H1 (cell line): ENCODE results near the gene IL3. TPM values are rescaled to one million over a fixed set of nuclear protein-coding genes. Genes with fewer than 3 reads are reported as not detected.

Source experiments
- CTCF ChIA-PET: fragments of 300-600 bp; sonication (Branson Sonifier 250); formaldehyde crosslinking; loops from one replicate; lab custom pipeline; 2021; ENCODE audit not compliant: partially characterized antibody; lab: Charles Lee
- POLR2A ChIA-PET: fragments of 300-600 bp; sonication (Branson Sonifier 250); formaldehyde crosslinking; loops from one replicate; lab custom pipeline; 2021; ENCODE audit warnings: inconsistent platforms; ENCODE audit not compliant: partially characterized antibody; lab: Charles Lee
- DNase-seq, 2 experiments: peaks; one replicate each; pipeline versions ENCODE4 v3.0.0 to v3.0.0-alpha.2; 2010 to 2022; ENCODE audit warnings: low spot score in 2 of 2, low read depth in 1 of 2, mixed read lengths in 1 of 2
- FAIRE-seq: peaks from 2 replicates; lab custom pipeline; 2011; peaks lifted over from hg19 to GRCh38; lab: Jason Lieb, UNC
- H2AFZ ChIP-seq: 2 replicates; pipeline ENCODE4 v1.8.1; 2012; ENCODE audit warnings: low read length, inconsistent platforms
- H2AK5ac ChIP-seq: 2 replicates; pipeline ENCODE4 v1.6.1; 2013; ENCODE audit warnings: low read depth, low read length
- H2BK120ac ChIP-seq: replicated peaks from 2 replicates; pipeline ENCODE3; 2013; ENCODE audit warnings: low read depth, low read length, inconsistent platforms
- H2BK12ac ChIP-seq: 2 replicates; pipeline ENCODE4 v1.6.1; 2013; ENCODE audit warnings: low read depth, low read length
- H2BK15ac ChIP-seq: 2 replicates; pipeline ENCODE4 v1.6.1; 2013; ENCODE audit warnings: low read length
- H2BK20ac ChIP-seq: 2 replicates; pipeline ENCODE4 v1.6.1; 2013; ENCODE audit warnings: low read length
- H2BK5ac ChIP-seq: 2 replicates; pipeline ENCODE4 v1.6.1; 2013; ENCODE audit warnings: low read depth, low read length
- H3K14ac ChIP-seq: 2 replicates; pipeline ENCODE4 v1.6.1; 2013; ENCODE audit warnings: inconsistent platforms; ENCODE audit not compliant: insufficient read length
- H3K18ac ChIP-seq: 2 replicates; pipeline ENCODE4 v1.6.1; 2013; ENCODE audit warnings: low read length; ENCODE audit errors: extremely low read depth
- H3K23ac ChIP-seq: 2 replicates; pipeline ENCODE4 v1.6.1; 2013; ENCODE audit warnings: inconsistent platforms; ENCODE audit not compliant: insufficient read length
- H3K23me2 ChIP-seq: 2 replicates; pipeline ENCODE4 v1.6.1; 2013; ENCODE audit warnings: low read depth, low read length
- H3K27ac ChIP-seq: 2 replicates; pipeline ENCODE4 v1.6.1; 2011; ENCODE audit warnings: low read depth, low read length, inconsistent platforms
- H3K27me3 ChIP-seq, 4 experiments: replicated peaks in 1 of 4; 1 replicate in 1 of 4; 2 replicates in 3 of 4; pipeline versions ENCODE4 v1.6.1 to v1.8.1; 2011 to 2013; ENCODE audit warnings: low read length in 3 of 4, mild to moderate bottlenecking in 3 of 4, inconsistent platforms in 2 of 4, mixed read lengths in 2 of 4, moderate library complexity in 1 of 4; ENCODE audit not compliant: control insufficient read depth in 3 of 4, insufficient read depth in 3 of 4; ENCODE audit errors: extremely low read depth in 1 of 4
- H3K36me3 ChIP-seq, 4 experiments: 2 replicates each; pipeline versions ENCODE4 v1.6.1 to v1.8.1; 2011 to 2013; ENCODE audit warnings: mild to moderate bottlenecking in 4 of 4, low read length in 3 of 4, moderate library complexity in 2 of 4, control low read depth in 1 of 4, inconsistent platforms in 1 of 4; ENCODE audit not compliant: insufficient read depth in 4 of 4, control insufficient read depth in 2 of 4
- H3K4ac ChIP-seq: replicated peaks from 2 replicates; pipeline ENCODE3; 2013; ENCODE audit warnings: low read length, low read depth, mixed read lengths, inconsistent platforms; ENCODE audit not compliant: insufficient read length
- H3K4me1 ChIP-seq, 4 experiments: replicated peaks in 1 of 4; 1 replicate in 1 of 4; 2 replicates in 3 of 4; pipeline versions ENCODE4 v1.6.1 to v1.8.1; 2011 to 2013; ENCODE audit warnings: low read length in 3 of 4, inconsistent platforms in 2 of 4, mixed read lengths in 1 of 4; ENCODE audit not compliant: insufficient read depth in 4 of 4, control insufficient read depth in 3 of 4
- H3K4me2 ChIP-seq, 2 experiments: 2 replicates each; pipeline versions ENCODE4 v1.6.1 to v1.8.1; 2011 to 2013; ENCODE audit warnings: low read depth in 2 of 2, low read length in 2 of 2, control low read depth in 1 of 2, inconsistent platforms in 1 of 2, mild to moderate bottlenecking in 1 of 2; ENCODE audit not compliant: insufficient read depth in 1 of 2
- H3K4me3 ChIP-seq, 4 experiments: fragments of 200-600, 300-600 bp in 1 of 4; sonication (generic), shearing (Covaris generic), sonication (Bioruptor Twin) in 1 of 4; 2 replicates each; pipeline versions ENCODE4 v1.5.1 to v1.8.1; 2011 to 2016; ENCODE audit warnings: low read length in 4 of 4, low read depth in 3 of 4, control low read depth in 2 of 4, inconsistent platforms in 2 of 4, mild to moderate bottlenecking in 2 of 4, mixed read lengths in 1 of 4, moderate library complexity in 1 of 4; ENCODE audit not compliant: insufficient read depth in 2 of 4; ENCODE audit errors: extremely low read depth in 1 of 4
- H3K56ac ChIP-seq: replicated peaks from 2 replicates; pipeline ENCODE3; 2013; ENCODE audit warnings: low read depth, mild to moderate bottlenecking, mixed read lengths, low read length, inconsistent platforms; ENCODE audit not compliant: insufficient read length
- H3K79me1 ChIP-seq: 2 replicates; pipeline ENCODE4 v1.6.1; 2013; ENCODE audit warnings: low read depth, low read length, control low read depth
- H3K79me2 ChIP-seq, 2 experiments: 2 replicates each; pipeline versions ENCODE4 v1.6.1 to v1.8.1; 2012 to 2013; ENCODE audit warnings: low read length in 2 of 2, mild to moderate bottlenecking in 2 of 2, inconsistent platforms in 1 of 2; ENCODE audit not compliant: insufficient read depth in 2 of 2, control insufficient read depth in 1 of 2
- H3K9ac ChIP-seq, 4 experiments: replicated peaks in 1 of 4; 1 replicate in 1 of 4; 2 replicates in 3 of 4; pipeline versions ENCODE4 v1.6.1 to v1.8.1; 2011 to 2013; ENCODE audit warnings: low read depth in 3 of 4, low read length in 3 of 4, control low read depth in 2 of 4, mild to moderate bottlenecking in 2 of 4, moderate library complexity in 2 of 4, inconsistent platforms in 1 of 4; ENCODE audit errors: extremely low read depth in 1 of 4
- H3K9me3 ChIP-seq, 2 experiments: 2 replicates each; pipeline versions ENCODE4 v1.6.1 to v1.8.1; 2012 to 2013; ENCODE audit warnings: mild to moderate bottlenecking in 2 of 2, moderate library complexity in 2 of 2, control low read depth in 1 of 2, inconsistent platforms in 1 of 2, low read depth in 1 of 2, low read length in 1 of 2, mixed read lengths in 1 of 2; ENCODE audit not compliant: insufficient read depth in 2 of 2
- H4K20me1 ChIP-seq, 2 experiments: replicated peaks in 1 of 2; 2 replicates each; pipeline versions ENCODE3 to v1.8.1; 2011 to 2013; ENCODE audit warnings: inconsistent platforms in 2 of 2, low read length in 2 of 2, mild to moderate bottlenecking in 1 of 2; ENCODE audit not compliant: insufficient read depth in 2 of 2, control insufficient read depth in 1 of 2
- H4K5ac ChIP-seq: 2 replicates; pipeline ENCODE4 v1.6.1; 2013; ENCODE audit warnings: low read length, low read depth, mixed read lengths, inconsistent platforms; ENCODE audit not compliant: insufficient read length
- H4K8ac ChIP-seq: 2 replicates; pipeline ENCODE4 v1.8.0; 2013; ENCODE audit warnings: mild to moderate bottlenecking, moderate library complexity, low read length, inconsistent platforms; ENCODE audit not compliant: insufficient read depth; ENCODE audit errors: extremely low read depth
- H4K91ac ChIP-seq: replicated peaks from 2 replicates; pipeline ENCODE3; 2013; ENCODE audit warnings: low read length, mixed read lengths, inconsistent platforms; ENCODE audit not compliant: insufficient read length
- CBX5 ChIP-seq: fragments of 300-800, 300-1000 bp; sonication (generic); IDR thresholded peaks from 2 replicates; pipeline ENCODE4 v1.7.1; 2016; ENCODE audit warnings: antibody characterized with exemption, low read length, low read depth
- CREB1 ChIP-seq: IDR thresholded peaks from 2 replicates; pipeline ENCODE4 v1.6.1; 2012; ENCODE audit warnings: inconsistent platforms
- EGR1 ChIP-seq: IDR thresholded peaks from 2 replicates; pipeline ENCODE4 v1.6.1; 2011; ENCODE audit warnings: low read depth, low read length, borderline replicate concordance
- EZH2 ChIP-seq: fragments of 200-600 bp; sonication (generic); IDR thresholded peaks from 2 replicates; pipeline ENCODE4 v1.7.1; 2012; ENCODE audit warnings: low read depth, mild to moderate bottlenecking, moderate library complexity, low read length, inconsistent platforms; ENCODE audit not compliant: severe bottlenecking
- HDAC2 ChIP-seq, 2 experiments: fragments of 300-600 bp in 1 of 2; sonication (generic) in 1 of 2; IDR thresholded peaks; 2 replicates each; pipeline ENCODE4 v1.6.1; 2011 to 2012; ENCODE audit warnings: low read depth in 2 of 2, low read length in 2 of 2, mild to moderate bottlenecking in 2 of 2, moderate library complexity in 2 of 2, borderline replicate concordance in 1 of 2, inconsistent platforms in 1 of 2
- KDM5A ChIP-seq: fragments of 200-600 bp; IDR thresholded peaks from 2 replicates; pipeline ENCODE4 v1.7.1; 2012; ENCODE audit warnings: mild to moderate bottlenecking, low read length, inconsistent platforms, mixed read lengths
- MAFK ChIP-seq: IDR thresholded peaks from 2 replicates; pipeline ENCODE4 v1.6.1; 2012; ENCODE audit warnings: low read depth, mild to moderate bottlenecking, improper control_type of control experiment, low read length
- RXRA ChIP-seq: IDR thresholded peaks from 2 replicates; pipeline ENCODE4 v1.6.1; 2011; ENCODE audit warnings: low read depth, mild to moderate bottlenecking, low read length, moderate library complexity; ENCODE audit not compliant: insufficient read depth
- SRF ChIP-seq: IDR thresholded peaks from 2 replicates; pipeline ENCODE4 v1.6.1; 2011; ENCODE audit warnings: mild to moderate bottlenecking, low read depth, low read length, moderate library complexity
- TAF1 ChIP-seq: IDR thresholded peaks from 2 replicates; pipeline ENCODE4 v1.6.1; 2011; ENCODE audit warnings: mild to moderate bottlenecking, low read depth, low read length
- WGBS, 2 experiments: shearing (Covaris generic) in 1 of 2; methylation state at CpG; one replicate each; pipeline versions ENCODE4 v1.1.6 to v1.1.7; 2013 to 2015; ENCODE audit warnings: low lambda C conversion rate in 2 of 2, mixed read lengths in 2 of 2, inconsistent platforms in 1 of 2, low coverage in 1 of 2, missing lambda C conversion rate in 1 of 2; ENCODE audit not compliant: insufficient replicate concordance in 2 of 2, insufficient coverage in 1 of 2, insufficient read length in 1 of 2; ENCODE audit errors: extremely low coverage in 1 of 2, missing lambda C conversion rate in 1 of 2; 5-methylcytosine and 5-hydroxymethylcytosine counted together
- polyA plus RNA-seq, 7 experiments: library from polyadenylated mRNA; depleted of rRNA in 3 of 7; stranded (reverse) in 5 of 7; unstranded in 2 of 7; fragments of >200 nt in 5 of 7; fragments of 200-250 nt in 2 of 7; gene quantifications; 1 replicate in 5 of 7; 2 replicates in 1 of 7; 4 replicates in 1 of 7; pipeline versions ENCODE4 v1.2.1 to v1.2.3, GENCODE V29; 2011 to 2013; ENCODE audit warnings: missing spikeins in 2 of 7, mixed read lengths in 2 of 7
- total RNA-seq: library from RNA; stranded (reverse); fragmentation: NEBNext Ultra II Directional; extraction: Animal tissue kit (Norgen Biotek cat#: 25700); gene quantifications from 2 replicates; pipeline ENCODE4 v1.2.1, GENCODE V29; 2021
- TF ChIP-seq, protein P1 (sequence below): IDR thresholded peaks from 2 replicates; pipeline ENCODE4 v1.6.1; 2011; ENCODE audit warnings: low read length, improper control_type of control experiment

IL3 gene
- total and polyA plus RNA-seq, 2 of the 8 experiments (the other 6 are each of a cell fraction or from before 2014, with no cell fraction given), result not detected

DNA sequence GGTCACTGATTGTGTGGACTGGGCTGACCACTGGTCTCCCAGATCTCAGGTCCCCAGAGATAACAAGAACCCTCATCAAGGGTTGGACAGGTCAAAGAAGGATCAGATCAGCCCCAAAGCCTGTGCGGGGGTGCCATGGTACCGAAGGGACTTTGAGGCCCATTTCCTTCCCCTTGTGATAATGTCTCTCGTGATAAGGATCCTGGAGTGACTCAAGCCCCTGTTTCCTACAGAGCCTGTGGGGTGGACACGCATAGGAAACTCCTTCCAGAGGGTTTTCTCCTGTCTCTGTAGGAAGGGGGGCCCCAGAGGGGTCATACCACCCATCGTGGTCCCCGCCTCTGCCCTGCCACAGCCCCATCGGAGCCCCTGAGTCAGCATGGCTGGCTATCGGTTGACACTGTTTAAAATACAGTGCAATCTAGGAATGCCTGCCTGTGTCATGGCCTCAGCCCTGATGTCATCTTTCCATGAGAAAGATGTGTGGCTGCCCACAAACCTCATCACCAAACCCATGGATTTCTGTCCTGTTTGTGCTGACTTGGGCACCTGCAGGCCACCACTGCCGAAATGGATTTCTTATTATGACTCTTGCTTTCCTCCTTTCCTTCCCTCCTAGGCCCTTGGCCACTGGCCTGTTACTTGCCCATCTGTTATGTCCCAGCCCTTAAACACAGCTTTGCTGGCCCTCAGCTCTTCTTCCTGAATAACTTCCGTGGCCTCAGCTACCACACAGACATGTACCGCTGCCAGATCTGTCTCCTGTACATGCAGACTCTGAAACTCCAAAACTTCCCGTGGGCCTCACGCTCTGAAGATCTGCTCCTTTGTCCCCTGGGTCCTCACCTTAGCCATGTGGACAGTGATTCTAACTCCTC, 10.2 kb downstream of the IL3 start:
- no peaks in the 10 kb centered on the region for H3K36me3 ChIP-seq
- no peak overlapping the region for H4K8ac ChIP-seq
- DNase-seq (no peak), FAIRE-seq (no peak)
- no peak overlapping the region for H2AFZ ChIP-seq
- no peak overlapping the region for H4K5ac ChIP-seq
- no peaks in the 10 kb centered on the region for H3K79me1 ChIP-seq
- no peaks in the 10 kb centered on the region for H3K23me2 ChIP-seq
- CTCF ChIA-PET, result interaction anchor here (0.6 to 6.5 kb wide), 3 partner anchors 14 to 482 kb away, joined by 3 to 42 read pairs (median 4); no protein-coding TSS in a partner anchor
- H3K79me2 ChIP-seq, result no peaks in the 10 kb centered on the region
- no peak overlapping the region for H3K56ac ChIP-seq
- no peak overlapping the region for H3K9ac ChIP-seq
- H4K20me1 ChIP-seq, result no peaks in the 10 kb centered on the region
- WGBS, 2 experiments, result 89% methylated on average over 13 of the region's 13 CpGs; no CpG with 5 or more reads in 1 of the 2 experiments
- H3K9me3 ChIP-seq, result no peaks in the 10 kb centered on the region
- no peak overlapping the region for H2BK120ac ChIP-seq
- no peak overlapping the region for H2BK12ac ChIP-seq
- no peak overlapping the region for H3K27ac ChIP-seq
- POLR2A ChIA-PET, result no interaction called here
- no peak overlapping the region for H3K23ac ChIP-seq
- H3K4ac ChIP-seq, result no peak overlapping the region
- H3K18ac ChIP-seq, result no peak overlapping the region
- no peak overlapping the region for H2BK5ac ChIP-seq
- no peak overlapping the region for H2BK15ac ChIP-seq
- no peak overlapping the region for H3K14ac ChIP-seq
- H3K4me1 ChIP-seq, result peaks cover 0 to 2% (median 0%) of the 10 kb centered on the region in 4 experiments; a peak in 1 of 7 replicates
- no peak overlapping the region for H4K91ac ChIP-seq
- no peak overlapping the region for H3K4me2 ChIP-seq
- H2BK20ac ChIP-seq, result no peak overlapping the region
- H2AK5ac ChIP-seq, result no peak overlapping the region
- no peaks in the 10 kb centered on the region for H3K27me3 ChIP-seq
- H3K4me3 ChIP-seq, result no peak overlapping the region
- TF ChIP-seq CREB1 (no peak), SRF (no peak), MAFK (no peak), CBX5 (no peak), EZH2 (no peak), HDAC2 (IDR thresholded peaks at IDR 0.05; ENCODE audit: borderline replicate concordance in 1 of 2, low read depth in 2 of 2, low read length in 2 of 2) (no peak), EGR1 (no peak), TAF1 (no peak), KDM5A (no peak), RXRA (no peak)
- TF ChIP-seq, protein P1, sequence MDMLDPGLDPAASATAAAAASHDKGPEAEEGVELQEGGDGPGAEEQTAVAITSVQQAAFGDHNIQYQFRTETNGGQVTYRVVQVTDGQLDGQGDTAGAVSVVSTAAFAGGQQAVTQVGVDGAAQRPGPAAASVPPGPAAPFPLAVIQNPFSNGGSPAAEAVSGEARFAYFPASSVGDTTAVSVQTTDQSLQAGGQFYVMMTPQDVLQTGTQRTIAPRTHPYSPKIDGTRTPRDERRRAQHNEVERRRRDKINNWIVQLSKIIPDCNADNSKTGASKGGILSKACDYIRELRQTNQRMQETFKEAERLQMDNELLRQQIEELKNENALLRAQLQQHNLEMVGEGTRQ, result no peak
